K562 treated with DMSO at 1 percent for 48 hours (cell line): Measurements from ENCODE around the gene IFI27. TPM values are rescaled to one million over a fixed set of nuclear protein-coding genes. Genes with fewer than 3 reads are reported as not detected.

Experiments used
- total RNA-seq: library from RNA; unstranded; fragments of 300-600 nt; gene quantifications from 2 replicates; pipeline ENCODE4 v1.2.3, GENCODE V29; 2022; ENCODE audit warnings: low replicate concordance; ENCODE audit errors: extremely low read depth

Gene IFI27
- not detected in 2 replicates for total RNA-seq

DNA sequence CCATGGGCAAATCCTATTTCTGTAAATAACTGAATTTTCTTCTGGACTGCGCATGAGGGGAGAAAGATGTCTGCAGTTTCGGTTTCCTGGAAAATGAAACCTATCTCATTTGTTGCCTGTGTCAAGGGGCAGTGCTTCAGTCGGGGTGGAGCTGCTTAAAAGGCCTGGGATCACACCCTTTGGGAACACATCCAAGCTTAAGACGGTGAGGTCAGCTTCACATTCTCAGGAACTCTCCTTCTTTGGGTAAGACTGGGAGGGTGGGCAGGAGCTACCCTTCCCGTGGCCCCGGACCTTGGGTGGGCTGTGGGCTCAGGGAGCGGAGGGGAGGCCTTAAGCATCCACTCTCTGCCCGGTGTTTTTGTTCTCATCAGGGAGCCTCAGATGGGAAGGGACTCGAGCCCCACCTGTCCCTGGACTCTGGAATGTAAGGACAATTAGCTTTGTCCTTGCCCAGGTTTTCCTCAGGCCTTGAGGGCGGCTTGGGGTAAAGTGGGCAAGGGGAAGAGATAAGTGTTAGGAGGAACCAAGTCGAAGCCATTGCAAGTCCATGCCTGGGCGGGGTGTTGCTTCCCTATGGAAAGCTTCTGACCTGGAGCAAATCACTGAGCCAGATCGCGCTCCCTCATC is at the start of gene IFI27:
TSS of gene IFI27 (plus strand) at position 185 of the 630 bp plus-strand sequence.

DNA sequence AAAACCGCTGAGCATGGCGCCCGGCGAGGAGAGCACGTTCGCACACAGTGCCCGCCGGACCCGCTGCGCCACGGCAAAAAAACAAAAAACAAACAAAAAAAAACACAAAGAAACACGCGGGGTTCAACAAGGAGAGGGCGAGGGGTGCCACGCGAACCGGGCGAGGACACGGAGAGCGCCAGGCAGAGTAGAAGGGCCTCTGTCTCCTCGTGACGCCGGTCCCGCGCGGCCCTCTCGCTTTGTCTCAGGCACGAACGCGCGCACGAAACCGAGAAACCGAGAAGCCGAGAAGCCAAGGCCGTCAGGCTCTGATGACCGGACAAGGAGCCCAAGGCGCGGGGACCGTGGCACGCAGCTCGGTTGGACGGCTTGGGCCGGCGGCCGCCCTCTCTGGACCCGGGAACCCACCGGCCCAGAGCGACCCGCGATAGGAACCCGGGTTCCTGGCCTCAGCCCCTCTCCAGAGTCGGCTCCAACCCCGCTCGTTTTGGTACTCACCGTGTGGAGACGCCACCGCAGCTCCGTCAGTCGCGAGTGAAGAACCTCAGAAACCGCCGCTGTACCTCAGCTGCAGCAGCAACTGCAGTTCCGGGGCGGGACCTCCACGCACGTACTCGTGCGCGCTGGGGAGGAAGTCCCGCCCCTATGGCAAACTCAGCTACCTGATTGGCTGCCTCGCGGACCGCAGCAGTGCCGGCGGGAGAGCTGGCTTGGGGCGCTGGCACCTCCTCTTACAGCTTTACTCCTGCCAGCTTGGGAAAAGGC is 29.7 kb upstream of the IFI27 start, which contains the start of the genes DDX24 and IFI27L1:
TSS of gene DDX24 (minus strand) at position 582 of the 765 bp plus-strand sequence. CDS start 1,460 bp downstream, outside the sequence.
TSS of gene IFI27L1 (plus strand) at position 690 of the 765 bp plus-strand sequence. CDS start 15,628 bp downstream, outside the sequence.

DNA sequence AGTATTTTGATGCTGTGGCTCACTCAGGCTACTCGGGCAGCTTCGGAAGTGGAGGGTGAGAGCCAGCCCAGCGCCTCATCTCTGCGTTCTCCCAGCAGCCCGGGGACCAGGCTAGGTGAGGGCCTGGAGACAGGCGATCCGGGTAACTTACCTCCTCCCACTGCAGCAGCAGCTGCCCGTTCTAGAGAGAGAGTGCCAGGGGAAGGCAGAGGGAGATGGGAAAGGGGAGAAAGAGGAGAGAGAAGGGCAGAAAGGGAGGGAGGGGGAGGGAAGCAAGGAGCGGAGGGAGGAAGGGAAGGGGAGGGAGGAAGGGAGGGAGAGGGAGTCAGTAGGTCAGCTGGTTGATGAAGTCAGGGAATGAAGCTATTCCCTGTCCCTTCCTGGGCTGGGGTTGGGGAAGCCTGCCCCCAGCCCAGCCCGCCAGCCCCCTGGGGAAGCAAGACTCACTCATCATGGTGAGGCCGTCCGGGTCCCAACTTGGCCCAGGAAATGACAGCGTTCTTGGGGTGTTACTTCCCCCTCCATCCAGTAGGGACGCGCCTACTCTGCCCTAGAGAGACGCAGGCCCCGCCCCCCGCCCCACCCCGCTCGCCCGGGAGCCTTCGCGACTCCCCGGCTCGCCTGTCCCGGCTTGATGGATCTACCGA is 18.7 kb downstream of the IFI27 start, which contains the start of gene IFI27L2:
TSS of gene IFI27L2 (minus strand) at position 494 of the 647 bp plus-strand sequence. CDS start at position 454, 40 bp downstream.

Other genes with a start within 250 kb of the IFI27 start
- gene FAM181A, start 183.4 kb upstream of the IFI27 start, total RNA-seq, result not detected in 2 replicates
- gene ASB2, start 134.2 kb upstream of the IFI27 start, total RNA-seq, result not detected in 2 replicates
- not detected in 2 replicates for gene CCDC197, start 113.4 kb upstream of the IFI27 start, total RNA-seq
- gene OTUB2, start 84.4 kb upstream of the IFI27 start, total RNA-seq, result not detected in 2 replicates
- gene DDX24, start 29.5 kb upstream of the IFI27 start, total RNA-seq, result not detected in 2 replicates
- not detected in 2 replicates for gene IFI27L1, start 29.4 kb upstream of the IFI27 start, total RNA-seq
- not detected in 2 replicates for gene IFI27L2, start 18.9 kb downstream of the IFI27 start, total RNA-seq
- gene PPP4R4, start 63.6 kb downstream of the IFI27 start, total RNA-seq, result not detected in 2 replicates
- gene SERPINA10, start 182.5 kb downstream of the IFI27 start, total RNA-seq, result not detected in 2 replicates
- not detected in 2 replicates for gene SERPINA6, start 212.6 kb downstream of the IFI27 start, total RNA-seq